ENCODE results near the gene AGMO. TPM values are rescaled to one million over a fixed set of nuclear protein-coding genes. Genes with fewer than 3 reads are reported as not detected.

The AGMO gene
- total and polyA plus RNA-seq, 2 of the 8 experiments (the other 6 are each of a cell fraction or from before 2014, with no cell fraction given): 0.22 to 0.45 TPM

DNA sequence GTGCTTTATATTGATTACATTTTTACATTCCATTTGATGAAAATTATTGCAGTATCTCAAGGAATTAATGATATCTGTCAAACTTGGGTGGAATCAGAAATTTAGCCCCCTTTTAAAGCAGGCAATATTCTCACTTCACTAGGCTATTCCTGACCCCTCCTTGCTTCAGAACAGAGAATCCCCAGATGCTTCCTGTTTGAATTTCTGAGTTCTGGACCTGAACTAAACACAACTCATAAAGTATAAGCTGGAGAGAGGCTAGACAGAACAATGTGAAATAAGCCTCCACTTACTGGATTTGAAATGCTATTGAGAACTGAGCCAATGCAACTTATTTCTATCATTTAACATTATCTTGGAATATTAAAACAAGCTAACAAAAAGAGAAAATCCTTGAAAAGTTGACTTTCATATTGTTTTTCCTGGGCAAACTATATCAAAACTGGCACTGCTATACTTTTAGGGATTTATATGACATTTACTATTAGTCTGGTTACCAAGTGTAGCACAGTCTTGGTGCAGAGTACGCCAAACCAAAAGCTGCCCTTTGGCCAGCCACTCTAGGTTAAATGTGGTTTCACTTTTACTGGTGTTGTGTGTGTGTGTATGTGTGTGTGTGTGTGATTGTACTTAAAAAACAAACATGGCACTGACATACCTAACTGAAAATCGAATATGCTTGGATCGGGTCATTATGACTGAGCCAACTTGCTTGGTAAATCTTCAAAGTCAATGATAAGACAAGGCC lies 19.0 kb upstream of the AGMO start:
- DNase-seq (ENCODE audit: low read depth in 1 of 2, low spot score in 2 of 2) (no peak), FAIRE-seq (no peak)
- H2BK20ac ChIP-seq (ENCODE audit: low read length): no peak overlapping the region
- H2BK15ac ChIP-seq (ENCODE audit: low read length): no peak overlapping the region
- no peak overlapping the region for H3K4ac ChIP-seq (replicated peaks; ENCODE audit: insufficient read length, low read depth, low read length)
- H3K79me1 ChIP-seq (ENCODE audit: low read depth, low read length): no peaks in the 10 kb centered on the region
- TF ChIP-seq KDM1A (IDR thresholded peaks at IDR 0.05; ENCODE audit: borderline replicate concordance, low read length): no peak
- TF ChIP-seq EZH2 (IDR thresholded peaks at IDR 0.05; ENCODE audit: low read depth, low read length, severe bottlenecking): no peak
- no peak overlapping the region for H3K18ac ChIP-seq (ENCODE audit: extremely low read depth, low read length)
- H4K20me1 ChIP-seq (replicated peaks in 1 of 2; ENCODE audit: control insufficient read depth in 1 of 2, insufficient read depth in 2 of 2, low read length in 2 of 2): no peaks in the 10 kb centered on the region
- no peak overlapping the region for H4K8ac ChIP-seq (ENCODE audit: extremely low read depth, insufficient read depth, low read length)
- no peak overlapping the region for H2AFZ ChIP-seq (ENCODE audit: low read length)
- no peak overlapping the region for H3K23ac ChIP-seq (ENCODE audit: insufficient read length)
- H3K36me3 ChIP-seq (ENCODE audit: control insufficient read depth in 2 of 4, insufficient read depth in 4 of 4, low read length in 3 of 4): 0 out of 8 replicates have a peak, but pooled peaks cover 0 to 3% (median 0%) of the 10 kb centered on the region in 4 experiments
- no peak overlapping the region for H2AK5ac ChIP-seq (ENCODE audit: low read depth, low read length)
- H4K91ac ChIP-seq (replicated peaks; ENCODE audit: insufficient read length, low read length): no peak overlapping the region
- H3K79me2 ChIP-seq (ENCODE audit: control insufficient read depth in 1 of 2, insufficient read depth in 2 of 2, low read length in 2 of 2): no peaks in the 10 kb centered on the region
- no peak overlapping the region for H2BK5ac ChIP-seq (ENCODE audit: low read depth, low read length)
- 89% methylated on average over 3 of the region's 3 CpGs; no CpG with 5 or more reads in 1 of the 2 experiments for WGBS, 2 experiments (ENCODE audit: extremely low coverage in 1 of 2, insufficient coverage in 1 of 2, insufficient read length in 1 of 2, insufficient replicate concordance in 2 of 2, low coverage in 1 of 2, low lambda C conversion rate in 2 of 2, missing lambda C conversion rate in 1 of 2)
- ChIA-PET POLR2A (ENCODE audit: partially characterized antibody) (no interaction called here), CTCF (ENCODE audit: partially characterized antibody) (interaction anchor here (0.7 to 1.0 kb wide), 2 partner anchors 10 to 52 kb away, joined by 3 to 4 read pairs; no protein-coding TSS in a partner anchor)
- no peaks in the 10 kb centered on the region for H3K27me3 ChIP-seq (replicated peaks in 1 of 4; ENCODE audit: control insufficient read depth in 3 of 4, extremely low read depth in 1 of 4, insufficient read depth in 3 of 4, low read length in 3 of 4)
- H3K9me3 ChIP-seq (ENCODE audit: insufficient read depth in 2 of 2, low read depth in 1 of 2, low read length in 1 of 2): peaks cover 7 to 12% of the 10 kb centered on the region in 2 experiments
- no peaks in the 10 kb centered on the region for H3K4me1 ChIP-seq (replicated peaks in 1 of 4; ENCODE audit: control insufficient read depth in 3 of 4, insufficient read depth in 4 of 4, low read length in 3 of 4)
- no peaks in the 10 kb centered on the region; the same call in 1 of the 2 replicates for H3K23me2 ChIP-seq (ENCODE audit: low read depth, low read length)
- H2BK120ac ChIP-seq (replicated peaks; ENCODE audit: low read depth, low read length): no peak overlapping the region
- no peak overlapping the region for H3K4me3 ChIP-seq (ENCODE audit: extremely low read depth in 1 of 4, insufficient read depth in 2 of 4, low read depth in 3 of 4, low read length in 4 of 4)
- H3K27ac ChIP-seq (ENCODE audit: low read depth, low read length): no peak overlapping the region
- no peak overlapping the region for H4K5ac ChIP-seq (ENCODE audit: insufficient read length, low read depth, low read length)
- no peak overlapping the region for H2BK12ac ChIP-seq (ENCODE audit: low read depth, low read length)
- no peak overlapping the region for H3K56ac ChIP-seq (replicated peaks; ENCODE audit: insufficient read length, low read depth, low read length)
- H3K9ac ChIP-seq (replicated peaks in 1 of 4; ENCODE audit: extremely low read depth in 1 of 4, low read depth in 3 of 4, low read length in 3 of 4): no peak overlapping the region
- no peak overlapping the region for H3K14ac ChIP-seq (ENCODE audit: insufficient read length)
- H3K4me2 ChIP-seq (ENCODE audit: insufficient read depth in 1 of 2, low read depth in 2 of 2, low read length in 2 of 2): no peak overlapping the region
